Sigmoid colon (tissue), 7 donors: Measurements from ENCODE around the gene TOP1. TPM values are rescaled to one million over a fixed set of nuclear protein-coding genes. Genes with fewer than 3 reads are reported as not detected.

Source experiments
- DNase-seq: peaks from one replicate; pipeline ENCODE4 v3.0.0-alpha.2; 2019
- H3K27ac ChIP-seq, 4 donors: fragments of 200-600 bp; sonication (generic); one replicate each; pipeline ENCODE4 v1.5.1; 2016 to 2019; ENCODE audit warnings: mild to moderate bottlenecking in 1 of 4
- H3K27me3 ChIP-seq, 3 donors: fragments of 200-600 bp; sonication (generic); one replicate each; pipeline ENCODE4 v1.5.1; 2019; ENCODE audit warnings: mild to moderate bottlenecking in 1 of 3
- H3K36me3 ChIP-seq, 4 donors: fragments of 200-600 bp; sonication (generic); one replicate each; pipeline ENCODE4 v1.5.1; 2016 to 2019
- H3K4me1 ChIP-seq, 4 donors: fragments of 200-600 bp; sonication (generic); one replicate each; pipeline ENCODE4 v1.5.1; 2017 to 2019
- H3K4me3 ChIP-seq, 4 donors: fragments of 200-600 bp; sonication (generic); one replicate each; pipeline ENCODE4 v1.5.1; 2017 to 2019; ENCODE audit warnings: mild to moderate bottlenecking in 2 of 4, moderate library complexity in 1 of 4
- H3K9me3 ChIP-seq, 4 donors: fragments of 200-600 bp in 3 of 4; sonication (generic) in 3 of 4; one replicate each; pipeline versions ENCODE4 v1.5.1 to v1.6.1; 2013 to 2019
- EP300 ChIP-seq, 4 donors: sonication (generic); formaldehyde crosslinking; IDR thresholded peaks; one replicate each; pipeline ENCODE4 v1.6.1; 2017; ENCODE audit warnings: antibody characterized with exemption in 4 of 4
- POLR2A ChIP-seq, 2 donors: fragments of 450-650 bp; IDR thresholded peaks; one replicate each; pipeline ENCODE4 v1.6.1; 2016; ENCODE audit warnings: antibody characterized with exemption in 2 of 2, mild to moderate bottlenecking in 2 of 2, moderate library complexity in 2 of 2
- POLR2AphosphoS5 ChIP-seq, 4 donors: sonication (generic); formaldehyde crosslinking; IDR thresholded peaks; one replicate each; pipeline ENCODE4 v1.6.1; 2017; ENCODE audit warnings: antibody characterized with exemption in 4 of 4
- WGBS, 2 donors: extraction: QIAGEN DNeasy Blood & Tissue Kit; methylation state at CpG; one replicate each; pipeline ENCODE4 v1.1.7; 2013; 5-methylcytosine and 5-hydroxymethylcytosine counted together
- intact Hi-C: fragments of 100-400 bp; cut with DNase I; formaldehyde crosslinking; loops from one replicate; pipeline ENCODE4 v1.15.1; 2023
- polyA plus RNA-seq, 3 donors: library from polyadenylated mRNA; stranded (reverse); fragments of 200-250 nt; gene quantifications; one replicate each; pipeline ENCODE4 v1.2.3, GENCODE V29; 2013
- total RNA-seq, 4 donors: library from RNA; depleted of rRNA; stranded (reverse); fragments of >200 nt; gene quantifications; one replicate each; pipeline ENCODE4 v1.1.0, GENCODE V29; 2016
- TF ChIP-seq, protein P1 (sequence below), 4 experiments: fragments of 450-650 bp in 3 of 4; fragments of 200-600 bp in 1 of 4; IDR thresholded peaks; one replicate each; pipeline ENCODE4 v1.5.1; 2016 to 2019; ENCODE audit warnings: antibody characterized with exemption in 4 of 4, mild to moderate bottlenecking in 3 of 4, moderate library complexity in 2 of 4
- donor health status: healthy with polysubstance abuse.
- donor health status: Bipolar disorder and iron deficiency.
- donor health status: healthy.

Gene TOP1
- total and polyA plus RNA-seq, 7 donors = 22.0 to 45.0 (median 26.4) TPM

DNA sequence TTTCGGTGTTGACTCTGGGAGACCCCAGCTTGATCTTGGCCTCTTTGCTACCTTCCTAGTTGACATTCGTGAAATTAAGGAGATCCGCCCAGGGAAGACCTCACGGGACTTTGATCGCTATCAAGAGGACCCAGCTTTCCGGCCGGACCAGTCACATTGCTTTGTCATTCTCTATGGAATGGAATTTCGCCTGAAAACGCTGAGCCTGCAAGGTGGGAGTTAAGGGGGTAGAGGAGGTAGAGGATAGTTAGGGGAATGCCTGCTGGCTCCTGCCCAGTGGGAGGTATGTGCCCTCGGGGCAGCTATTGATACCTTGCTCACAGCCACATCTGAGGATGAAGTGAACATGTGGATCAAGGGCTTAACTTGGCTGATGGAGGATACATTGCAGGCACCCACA lies 130.9 kb downstream of the TOP1 start:
- TF ChIP-seq POLR2AphosphoS5 (IDR thresholded peaks at IDR 0.05) (no peak), EP300 (IDR thresholded peaks at IDR 0.05) (no peak)
- Histone ChIP-seq H3K4me3 (no peak overlapping the region), H3K4me1 (peaks cover 0 to 22% (median 7%) of the 10 kb centered on the region in 4 donors), H3K27me3 (no peaks in the 10 kb centered on the region), H3K9me3 (no peaks in the 10 kb centered on the region), H3K27ac (no peak overlapping the region), H3K36me3 (peaks cover 15 to 35% (median 29%) of the 10 kb centered on the region in 4 donors)
- DNase-seq = no peak
- WGBS, 2 donors = 92 to 94% methylated on average over 10 of the region's 10 CpGs
- intact Hi-C loops = no loop called here

DNA sequence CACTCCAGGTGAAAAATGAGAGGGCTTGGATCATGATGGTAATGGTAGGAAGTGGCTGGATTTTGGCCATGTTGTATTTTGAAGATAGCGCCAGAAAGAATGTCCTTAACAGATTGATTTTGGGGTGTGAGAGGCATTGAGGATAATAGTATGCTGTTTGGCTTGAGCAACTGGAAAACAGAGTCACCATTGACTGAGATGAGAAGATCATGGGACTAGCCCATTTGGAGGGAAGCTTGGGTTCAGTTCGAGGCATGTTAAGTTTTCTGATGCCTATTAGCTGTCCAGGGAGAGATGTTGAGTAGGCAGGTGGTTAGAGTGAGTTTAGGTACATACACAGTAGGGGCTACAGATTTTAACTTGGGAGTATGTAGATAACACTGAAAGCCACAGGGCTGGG lies 132.1 kb downstream of the TOP1 start:
- Histone ChIP-seq H3K36me3 (peaks cover 26 to 46% (median 40%) of the 10 kb centered on the region in 4 donors), H3K27ac (no peak overlapping the region), H3K9me3 (no peaks in the 10 kb centered on the region), H3K4me3 (no peak overlapping the region), H3K27me3 (no peaks in the 10 kb centered on the region), H3K4me1 (peaks cover 0 to 11% (median 1%) of the 10 kb centered on the region in 4 donors)
- no peak for TF ChIP-seq POLR2AphosphoS5 (IDR thresholded peaks at IDR 0.05)
- no peak for TF ChIP-seq EP300 (IDR thresholded peaks at IDR 0.05)
- TF ChIP-seq, protein P1, sequence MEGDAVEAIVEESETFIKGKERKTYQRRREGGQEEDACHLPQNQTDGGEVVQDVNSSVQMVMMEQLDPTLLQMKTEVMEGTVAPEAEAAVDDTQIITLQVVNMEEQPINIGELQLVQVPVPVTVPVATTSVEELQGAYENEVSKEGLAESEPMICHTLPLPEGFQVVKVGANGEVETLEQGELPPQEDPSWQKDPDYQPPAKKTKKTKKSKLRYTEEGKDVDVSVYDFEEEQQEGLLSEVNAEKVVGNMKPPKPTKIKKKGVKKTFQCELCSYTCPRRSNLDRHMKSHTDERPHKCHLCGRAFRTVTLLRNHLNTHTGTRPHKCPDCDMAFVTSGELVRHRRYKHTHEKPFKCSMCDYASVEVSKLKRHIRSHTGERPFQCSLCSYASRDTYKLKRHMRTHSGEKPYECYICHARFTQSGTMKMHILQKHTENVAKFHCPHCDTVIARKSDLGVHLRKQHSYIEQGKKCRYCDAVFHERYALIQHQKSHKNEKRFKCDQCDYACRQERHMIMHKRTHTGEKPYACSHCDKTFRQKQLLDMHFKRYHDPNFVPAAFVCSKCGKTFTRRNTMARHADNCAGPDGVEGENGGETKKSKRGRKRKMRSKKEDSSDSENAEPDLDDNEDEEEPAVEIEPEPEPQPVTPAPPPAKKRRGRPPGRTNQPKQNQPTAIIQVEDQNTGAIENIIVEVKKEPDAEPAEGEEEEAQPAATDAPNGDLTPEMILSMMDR (IDR thresholded peaks at IDR 0.05) = no peak
- no peak for TF ChIP-seq POLR2A (IDR thresholded peaks at IDR 0.05)
- intact Hi-C loops = no loop called here
- 90 to 94% methylated on average over 2 of the region's 2 CpGs for WGBS, 2 donors
- no peak for DNase-seq

DNA sequence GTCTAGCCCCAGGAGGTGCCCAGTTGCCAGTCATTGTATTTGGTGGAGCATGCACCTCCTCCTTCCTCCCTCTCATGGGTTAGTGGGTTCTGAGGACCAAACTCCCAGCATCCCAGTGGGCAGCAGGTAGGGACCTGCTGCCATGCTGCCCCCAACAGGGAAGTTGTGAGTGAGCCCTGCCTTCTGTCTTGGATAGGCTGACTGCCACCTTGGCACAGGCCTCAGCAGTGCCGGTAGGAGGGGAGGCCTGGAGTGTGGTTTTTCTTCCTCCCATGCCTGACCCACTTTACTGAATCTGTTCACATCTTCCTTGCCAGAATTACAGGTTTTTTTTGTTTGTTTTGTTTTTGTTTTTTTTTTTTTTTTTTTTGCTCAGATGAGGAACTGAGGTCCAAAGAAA lies 133.3 kb downstream of the TOP1 start:
- DNase-seq = no peak
- WGBS, 2 donors = 44 to 69% methylated on average over 1 of the region's 1 CpG
- Histone ChIP-seq H3K9me3 (no peaks in the 10 kb centered on the region), H3K4me1 (peaks cover 0 to 5% (median 0%) of the 10 kb centered on the region in 4 donors), H3K27me3 (no peaks in the 10 kb centered on the region), H3K27ac (peak overlapping the region in 1 of 4 donors; percentile 11), H3K36me3 (peaks cover 38 to 58% (median 52%) of the 10 kb centered on the region in 4 donors), H3K4me3 (no peak overlapping the region)
- intact Hi-C loops = no loop called here
- TF ChIP-seq, protein P1 (IDR thresholded peaks at IDR 0.05) = no peak
- TF ChIP-seq POLR2A (IDR thresholded peaks at IDR 0.05) = no peak
- TF ChIP-seq EP300 (IDR thresholded peaks at IDR 0.05) = no peak
- no peak for TF ChIP-seq POLR2AphosphoS5 (IDR thresholded peaks at IDR 0.05)

DNA sequence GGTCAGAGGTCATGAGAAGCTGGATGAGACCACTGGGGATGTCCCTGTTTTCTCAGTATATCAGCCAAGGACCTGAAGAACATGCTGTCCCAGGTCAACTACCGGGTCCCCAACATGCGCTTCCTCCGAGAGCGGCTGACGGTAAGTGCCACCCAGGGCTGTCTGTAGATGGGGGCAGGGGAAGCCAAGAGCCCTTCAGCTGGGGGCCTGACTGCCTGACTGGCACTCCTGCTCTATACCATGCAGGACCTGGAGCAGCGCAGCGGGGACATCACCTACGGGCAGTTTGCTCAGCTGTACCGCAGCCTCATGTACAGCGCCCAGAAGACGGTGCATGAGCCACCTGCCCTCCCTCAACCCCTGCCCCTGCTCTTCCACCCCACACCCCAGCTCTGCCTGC lies 133.8 kb downstream of the TOP1 start:
- Histone ChIP-seq H3K36me3 (peaks cover 41 to 63% (median 55%) of the 10 kb centered on the region in 4 donors), H3K27ac (peak overlapping the region in 1 of 4 donors; percentile 11)
- no peak for DNase-seq

DNA sequence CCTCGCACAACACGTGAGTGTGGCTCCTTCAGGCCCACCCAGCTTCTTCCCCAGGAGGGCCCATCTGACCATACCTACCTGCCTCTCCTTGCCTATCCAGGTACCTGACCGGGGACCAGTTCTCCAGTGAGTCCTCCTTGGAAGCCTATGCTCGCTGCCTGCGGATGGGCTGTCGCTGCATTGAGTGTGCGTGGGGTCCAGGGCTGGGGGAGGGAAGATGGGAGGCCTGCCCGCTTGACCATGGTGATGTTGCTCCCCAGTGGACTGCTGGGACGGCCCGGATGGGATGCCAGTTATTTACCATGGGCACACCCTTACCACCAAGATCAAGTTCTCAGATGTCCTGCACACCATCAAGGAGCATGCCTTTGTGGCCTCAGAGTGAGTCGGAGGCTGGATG lies 135.2 kb downstream of the TOP1 start:
- TF ChIP-seq POLR2A (IDR thresholded peaks at IDR 0.05) = no peak
- no peak for TF ChIP-seq POLR2AphosphoS5 (IDR thresholded peaks at IDR 0.05)
- no peak for TF ChIP-seq EP300 (IDR thresholded peaks at IDR 0.05)
- TF ChIP-seq, protein P1 (IDR thresholded peaks at IDR 0.05) = no peak
- Histone ChIP-seq H3K27ac (no peak overlapping the region), H3K9me3 (no peaks in the 10 kb centered on the region), H3K4me3 (no peak overlapping the region), H3K27me3 (no peaks in the 10 kb centered on the region), H3K4me1 (no peaks in the 10 kb centered on the region), H3K36me3 (peaks cover 47 to 77% (median 63%) of the 10 kb centered on the region in 4 donors)
- no peak for DNase-seq
- 95 to 96% methylated on average over 11 of the region's 11 CpGs for WGBS, 2 donors
- intact Hi-C loops = no loop called here

More for the DNA sequence above, 133.8 kb downstream of the TOP1 start:
- no peaks in the 10 kb centered on the region for H3K9me3 ChIP-seq
- peaks cover 0 to 3% (median 0%) of the 10 kb centered on the region in 4 donors for H3K4me1 ChIP-seq
- intact Hi-C loops = no loop called here
- 95 to 98% methylated on average over 11 of the region's 11 CpGs for WGBS, 2 donors
- no peaks in the 10 kb centered on the region for H3K27me3 ChIP-seq
- H3K4me3 ChIP-seq = no peak overlapping the region
- TF ChIP-seq POLR2AphosphoS5 (IDR thresholded peaks at IDR 0.05) (peak in 1 of 4 donors; percentile 2), EP300 (IDR thresholded peaks at IDR 0.05) (no peak)
